ENCODE measurements around the gene FGD4.
"Not testable (repeated sequence)": the region's sequence is repeated elsewhere in the genome, so short reads cannot be mapped to it uniquely, and the experiment has no call there.

The FGD4 gene

DNA sequence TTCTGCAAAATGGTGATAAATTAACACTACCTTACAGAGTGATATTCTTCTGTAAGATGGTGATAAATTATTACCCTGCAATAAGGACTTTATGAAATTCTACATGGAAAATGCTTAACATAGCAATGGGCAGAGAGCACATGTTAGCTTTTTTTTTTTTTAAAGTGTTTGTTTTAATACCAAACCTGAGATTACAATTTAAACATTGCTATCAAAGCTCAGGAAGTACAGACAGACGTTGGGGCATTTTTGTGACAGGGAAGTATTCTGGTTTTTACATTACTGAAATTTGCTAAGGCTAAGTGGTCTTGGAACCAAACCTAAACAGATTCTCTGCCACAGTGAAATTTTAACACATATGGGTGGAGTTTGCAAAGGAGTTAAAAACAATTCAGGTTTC is 133.1 kb downstream of the FGD4 start:
- no peak for DNase-seq

DNA sequence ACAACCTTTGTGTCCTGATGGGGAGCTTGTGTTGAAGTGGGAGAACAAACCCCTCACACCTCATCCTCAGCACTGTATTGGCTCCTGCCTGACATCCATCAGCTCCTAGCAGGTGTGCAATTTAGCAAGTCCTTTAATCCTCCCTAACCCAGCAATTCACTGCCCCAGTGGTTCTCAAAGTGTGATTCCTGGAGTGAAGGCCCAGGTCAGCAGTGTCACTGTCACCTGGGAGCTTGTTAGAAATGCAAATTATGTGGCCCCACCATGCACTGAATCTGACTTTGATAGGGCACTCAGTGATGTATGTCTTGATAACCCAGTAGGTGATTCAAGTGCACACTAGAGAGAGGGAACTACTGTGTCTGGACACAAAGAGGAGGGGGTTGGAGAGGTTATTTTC is 133.6 kb downstream of the FGD4 start:
- no peak for DNase-seq

DNA sequence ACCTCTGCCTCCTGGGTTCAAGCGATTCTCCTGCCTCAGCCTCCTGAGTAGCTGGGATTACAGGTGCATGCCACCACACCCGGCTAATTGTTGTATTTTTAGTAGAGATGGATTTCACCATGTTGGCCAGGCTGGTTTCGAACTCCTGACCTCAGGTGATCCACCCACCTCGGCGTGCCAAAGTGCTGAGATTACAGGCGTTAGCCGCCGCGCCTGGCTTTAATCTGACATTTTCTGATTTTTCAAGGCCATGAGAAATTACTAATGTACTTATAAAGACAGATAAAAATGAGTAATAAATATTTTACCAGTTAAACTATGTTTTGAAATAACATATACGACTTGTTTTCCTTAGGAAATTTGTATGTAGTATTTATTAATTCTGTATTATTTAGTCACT is 134.1 kb downstream of the FGD4 start:
- not testable (repeated sequence) for DNase-seq

- no peak for DNase-seq
Measured at GRCh38 chr12:32533971-32534590, 134.7 kb downstream of the FGD4 start.

- no peak for DNase-seq
Measured at GRCh38 chr12:32534698-32535097, 135.3 kb downstream of the FGD4 start.

DNA sequence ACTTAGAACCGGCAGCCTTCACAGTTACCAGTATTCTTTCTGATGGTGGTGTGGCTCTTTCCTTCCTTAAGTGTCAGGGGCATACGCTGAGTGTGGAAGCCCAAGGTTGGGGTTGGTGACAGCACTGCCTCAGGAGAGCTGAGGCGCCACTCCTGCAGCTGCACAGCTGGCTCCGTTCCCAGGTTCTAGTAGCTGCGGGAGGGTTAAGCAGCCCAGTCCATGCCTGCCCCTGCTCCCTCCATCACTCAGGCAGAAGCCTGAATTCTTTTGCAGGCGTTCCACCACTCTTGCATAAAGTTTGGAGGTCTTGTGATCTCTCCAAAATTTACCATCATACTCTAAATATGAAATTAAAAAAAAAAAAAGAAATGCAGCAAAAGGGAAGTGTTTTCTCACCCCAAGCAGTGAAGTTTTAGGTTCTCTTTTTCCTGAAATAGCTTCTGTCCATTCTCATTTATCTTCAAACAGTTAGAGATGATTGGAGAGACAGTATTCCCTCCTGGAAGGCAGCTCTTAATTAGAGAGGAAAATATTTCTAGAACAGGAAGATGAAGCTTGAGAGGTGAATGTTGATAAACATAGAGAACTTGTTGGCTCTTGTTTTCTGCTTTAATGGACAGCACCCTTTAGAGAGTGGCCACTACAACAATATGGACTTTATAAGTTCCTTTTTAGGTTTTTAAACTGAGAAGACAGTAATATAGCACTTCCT is 136.1 kb downstream of the FGD4 start:
- DNase-seq, result peak; percentile 87

GRCh38 chr12:32536000-32536345 is 136.6 kb downstream of the FGD4 start:
- DNase-seq, result no peak

- no peak for DNase-seq
Measured at GRCh38 chr12:32541754-32542374, 142.5 kb downstream of the FGD4 start.

GRCh38 chr12:32542428-32543229 is 143.3 kb downstream of the FGD4 start:
- no peak for DNase-seq

DNA sequence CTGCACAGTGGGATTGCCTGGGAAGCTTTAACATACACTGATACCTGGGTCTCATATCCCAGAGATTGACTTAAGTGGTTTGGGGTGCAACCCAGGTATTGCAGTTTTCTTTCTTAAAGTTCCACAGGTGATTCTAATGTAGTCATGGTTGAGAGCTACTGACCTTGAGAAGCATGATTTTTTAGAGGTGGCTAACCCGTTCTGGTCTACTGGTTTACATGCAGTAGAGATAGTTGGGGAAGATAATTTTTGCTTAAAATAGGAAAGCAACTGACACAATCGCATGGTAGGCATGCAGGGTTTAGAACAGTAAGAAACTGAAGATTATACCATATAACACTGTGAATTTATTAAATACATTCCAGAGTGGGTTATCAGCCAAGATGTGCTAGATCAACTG is 145.5 kb downstream of the FGD4 start:
- no peak for DNase-seq

GRCh38 chr12:32545413-32545980 is 146.1 kb downstream of the FGD4 start:
- no peak for DNase-seq

GRCh38 chr12:32546272-32546671 is 146.9 kb downstream of the FGD4 start:
- no peak for DNase-seq

GRCh38 chr12:32548691-32549281 is 149.4 kb downstream of the FGD4 start:
- DNase-seq, result no peak

DNA sequence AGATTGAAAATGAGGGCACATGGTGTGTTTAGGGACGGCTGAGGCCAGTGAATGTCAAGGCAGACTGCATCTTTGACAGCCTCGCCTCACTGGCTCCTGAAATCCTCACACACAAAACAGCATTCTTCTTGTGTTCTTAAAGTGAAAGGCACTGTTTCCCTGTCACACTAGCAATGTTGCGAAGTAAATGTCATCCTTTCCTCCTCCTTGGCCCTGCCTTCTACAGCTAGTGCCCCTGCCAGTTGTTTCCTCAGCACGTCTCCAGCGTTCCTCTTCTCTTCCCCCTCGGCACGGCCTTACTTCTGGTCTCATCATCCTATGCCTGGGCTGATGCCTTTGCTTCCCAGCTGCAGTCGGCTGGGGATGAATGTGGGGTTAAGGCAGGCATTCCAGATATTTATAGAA is 150.3 kb downstream of the FGD4 start:
- DNase-seq, result no peak

DNA sequence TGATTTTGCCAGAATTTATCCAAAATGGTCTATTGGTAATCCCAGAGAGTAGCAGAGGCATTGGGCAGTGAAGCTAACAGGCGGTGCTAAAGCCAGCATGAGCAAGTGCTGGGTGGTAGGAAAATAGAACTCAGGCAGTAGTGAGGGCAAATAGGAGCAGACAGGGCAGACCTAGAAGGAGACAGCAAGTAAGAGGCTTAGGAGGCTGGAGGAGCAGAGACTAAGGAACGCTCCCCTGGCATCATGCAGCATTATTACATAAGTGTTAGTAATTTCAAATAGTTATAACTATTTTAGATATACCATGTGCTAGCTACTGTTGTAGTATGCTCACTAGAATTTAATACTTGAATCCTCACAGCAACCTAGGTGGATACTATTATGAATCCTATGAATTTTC is 151.7 kb downstream of the FGD4 start:
- DNase-seq, result no peak

GRCh38 chr12:32558903-32559302 is 159.5 kb downstream of the FGD4 start:
- no peak for DNase-seq

- DNase-seq, result no peak
Measured at GRCh38 chr12:32559434-32559833, 160.1 kb downstream of the FGD4 start.

DNA sequence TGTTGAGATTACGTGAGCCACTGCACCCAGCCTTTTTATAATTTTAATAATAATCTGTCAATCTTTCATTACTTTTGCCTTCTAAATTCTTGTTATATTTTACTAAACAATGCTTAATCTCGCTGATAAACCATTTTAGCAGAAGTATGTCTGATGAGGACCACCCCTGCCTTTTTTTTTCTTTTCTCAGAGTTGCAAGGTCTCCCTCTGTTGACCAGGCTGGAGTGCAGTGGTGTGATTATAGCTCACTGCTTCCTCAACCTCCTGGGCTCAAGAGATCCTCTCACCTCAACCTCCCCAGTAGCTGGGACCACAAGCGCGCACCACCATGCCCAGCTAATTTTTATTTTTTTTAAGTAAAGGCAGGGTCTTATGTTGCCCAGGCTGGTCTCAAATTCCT is 161.2 kb downstream of the FGD4 start:
- DNase-seq, result no peak

GRCh38 chr12:32561931-32562341 is 162.6 kb downstream of the FGD4 start:
- DNase-seq, result peak; percentile 9

DNA sequence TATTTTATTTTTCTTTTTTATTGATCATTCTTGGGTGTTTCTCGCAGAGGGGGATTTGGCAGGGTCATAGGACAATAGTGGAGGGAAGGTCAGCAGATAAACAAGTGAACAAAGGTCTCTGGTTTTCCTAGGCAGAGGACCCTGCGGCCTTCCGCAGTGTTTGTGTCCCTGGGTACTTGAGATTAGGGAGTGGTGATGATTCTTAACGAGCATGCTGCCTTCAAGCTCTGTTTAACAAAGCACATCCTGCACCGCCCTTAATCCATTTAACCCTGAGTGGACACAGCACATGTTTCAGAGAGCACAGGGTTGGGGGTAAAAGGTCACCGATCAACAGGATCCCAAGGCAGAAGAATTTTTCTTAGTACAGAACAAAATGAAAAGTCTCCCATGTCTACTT is 163.1 kb downstream of the FGD4 start:
- not testable (repeated sequence) for DNase-seq

DNA sequence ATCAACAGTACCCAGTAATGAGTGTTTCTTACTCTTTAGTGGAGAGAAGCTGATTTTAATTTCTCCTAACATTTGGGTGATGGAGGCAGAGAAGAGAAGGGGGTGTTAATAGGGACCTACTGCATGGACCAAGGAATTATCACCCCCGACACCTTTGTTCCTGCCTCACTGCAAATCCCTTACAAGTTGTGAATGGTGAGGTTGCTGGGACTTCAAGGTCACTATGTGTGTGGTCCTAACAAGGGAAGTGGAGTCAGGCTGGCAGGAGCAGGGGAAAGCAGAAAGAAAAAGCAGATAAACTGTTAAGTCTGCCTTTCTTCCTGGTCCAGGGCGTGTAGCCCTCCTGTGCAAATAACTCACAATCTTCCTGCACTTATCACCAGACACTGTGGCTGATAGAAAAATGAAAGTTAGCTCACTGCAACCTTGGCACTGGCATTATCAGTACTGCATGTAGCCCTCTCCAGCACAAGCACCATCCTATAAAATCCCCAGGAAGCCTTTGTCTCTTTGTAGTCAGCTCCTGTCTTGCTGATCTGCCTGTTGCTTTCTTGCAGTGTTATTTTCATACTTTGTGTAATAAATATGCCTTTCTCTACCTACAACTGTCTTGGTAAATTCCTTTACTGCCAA is 167.4 kb downstream of the FGD4 start:
- no peak for DNase-seq

DNA sequence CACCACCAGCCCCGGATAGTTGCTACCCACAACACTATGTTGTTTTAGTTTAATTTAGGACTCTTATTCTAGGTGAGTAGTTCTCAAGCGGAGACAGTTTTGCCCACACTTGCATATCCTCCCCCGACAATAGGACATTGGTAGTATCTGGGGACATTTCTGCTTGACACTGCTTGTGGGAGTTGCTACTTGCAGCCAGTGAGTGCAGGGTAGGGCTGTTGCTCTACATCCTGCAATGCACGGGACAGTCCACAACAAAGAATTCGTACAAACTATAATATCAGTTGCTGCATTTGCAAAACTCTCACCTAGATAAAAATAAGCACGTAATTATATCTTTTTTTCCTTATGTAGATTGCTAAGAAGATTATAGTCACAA is 167.9 kb downstream of the FGD4 start:
- no peak for DNase-seq

All from NCI-H2029 treated with DMSO at 0.1 percent for 48 hours (cell line).